A549 treated with RU486 at 1 μM for 4 hours (cell line): ENCODE measurements around the gene NAP1L5. TPM values are rescaled to one million over a fixed set of nuclear protein-coding genes. Genes with fewer than 3 reads are reported as not detected.

Experiments
- total RNA-seq: library from RNA; stranded (reverse); fragments of 200-300 nt; extraction: Qiagen RNA extraction; gene quantifications from 5 replicates; pipeline ENCODE4 v1.2.3, GENCODE V29; 2022; ENCODE audit warnings: low read depth

Gene NAP1L5, protein sequence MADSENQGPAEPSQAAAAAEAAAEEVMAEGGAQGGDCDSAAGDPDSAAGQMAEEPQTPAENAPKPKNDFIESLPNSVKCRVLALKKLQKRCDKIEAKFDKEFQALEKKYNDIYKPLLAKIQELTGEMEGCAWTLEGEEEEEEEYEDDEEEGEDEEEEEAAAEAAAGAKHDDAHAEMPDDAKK
- 1.5 to 2.3 TPM (median 1.9 TPM) in 5 replicates for total RNA-seq

DNA sequence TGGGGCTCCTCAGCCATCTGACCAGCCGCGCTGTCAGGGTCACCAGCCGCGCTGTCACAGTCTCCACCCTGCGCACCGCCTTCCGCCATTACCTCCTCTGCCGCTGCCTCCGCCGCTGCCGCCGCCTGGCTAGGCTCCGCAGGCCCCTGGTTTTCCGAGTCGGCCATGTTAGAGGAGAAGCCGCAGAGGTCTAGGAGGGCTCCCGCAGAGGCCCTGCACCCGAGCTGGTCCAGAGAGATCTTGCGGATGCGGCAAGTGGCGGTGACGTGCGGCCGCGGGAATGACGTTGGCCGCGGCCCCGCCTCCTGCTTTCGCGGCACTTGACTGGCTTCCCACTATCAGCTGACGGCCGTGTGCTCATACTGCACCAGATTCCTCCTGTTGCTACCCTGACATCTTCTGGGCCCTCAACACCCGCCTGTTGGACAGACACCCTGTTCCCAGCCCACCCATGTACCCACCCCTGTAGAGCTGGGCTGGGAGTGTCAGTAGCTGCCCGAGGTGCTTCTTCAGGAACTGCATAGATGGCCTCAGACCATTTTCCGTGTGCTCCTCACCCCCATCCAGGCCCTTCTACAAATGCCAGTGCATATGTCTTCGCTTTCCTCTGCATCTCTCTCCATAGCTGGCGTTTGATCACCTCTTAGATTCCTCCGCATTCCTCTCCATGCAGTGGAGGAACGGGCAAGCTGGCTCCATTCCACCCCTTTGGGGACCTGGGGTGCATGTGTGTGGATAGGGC, at the start of gene NAP1L5:
TSS of gene NAP1L5 (minus strand) at position 242 of the 742 bp plus-strand sequence. CDS start at position 167, 75 bp downstream.

Other genes starting within 250 kb of the NAP1L5 start
- gene HERC5, start 240.7 kb downstream of the NAP1L5 start, total RNA-seq = 3.5 to 5.2 TPM (median 4.4 TPM) in 5 replicates
- 46.6 to 86.1 TPM (median 80.7 TPM) in 5 replicates for gene PYURF, start 174.1 kb downstream of the NAP1L5 start, total RNA-seq
- 3.7 to 7.4 TPM (median 6.3 TPM) in 5 replicates for gene HERC3, start 105.3 kb downstream of the NAP1L5 start, total RNA-seq